Measurements from ENCODE around the gene NR2F1-AS1. TPM values are rescaled to one million over a fixed set of nuclear protein-coding genes. Genes with fewer than 3 reads are reported as not detected.
A peak's percentile ranks its signal among the peaks of the same experiment; 100 is the strongest.

NR2F1-AS1 gene
- total and polyA plus RNA-seq, 4 donors, result 2.0 to 4.0 (median 2.1) TPM

- H3K27me3 ChIP-seq (ENCODE audit: control insufficient read depth in 4 of 4, insufficient read depth in 4 of 4, low read length in 3 of 4), result no peaks in the 10 kb centered on the region
- 70% methylated on average over 4 of the region's 4 CpGs for WGBS
- TF ChIP-seq HNF4G (IDR thresholded peaks at IDR 0.05) (no peak), EGR1 (IDR thresholded peaks at IDR 0.05; ENCODE audit: low read depth in 2 of 2) (no peak), CTCF (IDR thresholded peaks at IDR 0.05; ENCODE audit: low read depth, low read length, missing input control) (no peak)
- H3K27ac ChIP-seq (ENCODE audit: low read depth in 1 of 2, low read length in 2 of 2), result no peak overlapping the region
- H3K9ac ChIP-seq (ENCODE audit: low read depth in 1 of 2, low read length in 2 of 2), result no peak overlapping the region
- H3K9me3 ChIP-seq (ENCODE audit: control insufficient read depth in 4 of 4, low read length in 3 of 4), result no peaks in the 10 kb centered on the region
- no peak overlapping the region for H3K4me3 ChIP-seq (ENCODE audit: low read depth in 1 of 3, low read length in 3 of 3)
- H3K36me3 ChIP-seq (ENCODE audit: control insufficient read depth in 4 of 4, insufficient read depth in 3 of 4, low read depth in 1 of 4, low read length in 3 of 4), result no peaks in the 10 kb centered on the region
- peaks cover 0 to 14% (median 8%) of the 10 kb centered on the region in 4 donors for H3K4me1 ChIP-seq (ENCODE audit: control insufficient read depth in 4 of 4, insufficient read depth in 4 of 4, low read length in 3 of 4)
- no peak for DNase-seq (ENCODE audit: low spot score)
These were observed 41.3 kb upstream of the NR2F1-AS1 start for GRCh38 chr5:93622240-93622885.

DNA sequence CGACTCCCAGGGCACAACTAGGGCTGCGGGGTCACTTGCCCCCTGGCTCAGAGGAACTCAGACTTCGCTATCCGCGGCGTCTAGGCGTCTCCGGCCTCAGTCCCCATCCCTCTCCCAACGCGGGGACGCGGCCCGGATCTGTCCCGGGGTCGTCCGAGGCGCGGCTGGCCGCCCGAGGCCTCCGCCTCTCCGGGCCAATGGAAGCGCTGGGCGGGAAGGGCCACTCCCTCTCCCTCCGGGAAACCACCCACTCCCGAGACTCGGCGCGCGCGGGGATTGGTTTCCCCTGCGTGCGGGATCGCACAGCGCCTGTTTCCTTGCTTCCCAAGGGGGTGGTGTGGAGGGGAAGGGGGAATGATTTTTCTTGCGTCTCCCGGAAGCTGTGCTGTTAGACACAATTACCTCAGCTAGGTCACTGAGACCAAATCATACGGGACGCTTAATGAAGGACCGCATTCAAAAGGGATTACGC lies 40.3 kb upstream of the NR2F1-AS1 start:
- peak; percentile 67 for DNase-seq (ENCODE audit: low spot score)
- Histone ChIP-seq H3K4me3 (ENCODE audit: low read depth in 1 of 3, low read length in 3 of 3) (peak overlapping the region; percentile 8 to 64 (median 61)), H3K4me1 (ENCODE audit: control insufficient read depth in 4 of 4, insufficient read depth in 4 of 4, low read length in 3 of 4) (peaks cover 0 to 14% (median 8%) of the 10 kb centered on the region in 4 donors), H3K36me3 (ENCODE audit: control insufficient read depth in 4 of 4, insufficient read depth in 3 of 4, low read depth in 1 of 4, low read length in 3 of 4) (no peaks in the 10 kb centered on the region), H3K9me3 (ENCODE audit: control insufficient read depth in 4 of 4, low read length in 3 of 4) (no peaks in the 10 kb centered on the region), H3K27ac (ENCODE audit: low read depth in 1 of 2, low read length in 2 of 2) (peak overlapping the region; percentile 41 to 81), H3K27me3 (ENCODE audit: control insufficient read depth in 4 of 4, insufficient read depth in 4 of 4, low read length in 3 of 4) (no peaks in the 10 kb centered on the region), H3K9ac (ENCODE audit: low read depth in 1 of 2, low read length in 2 of 2) (no peak overlapping the region)
- WGBS, result 8% methylated on average over 41 of the region's 41 CpGs
- TF ChIP-seq ATF3 (IDR thresholded peaks at IDR 0.05), result no peak
- TF ChIP-seq NR2F2 (IDR thresholded peaks at IDR 0.05), result peak; percentile 21
- TF ChIP-seq YY1 (IDR thresholded peaks at IDR 0.05), result peak; percentile 25
- TF ChIP-seq SP1 (IDR thresholded peaks at IDR 0.05), result peak; percentile 39
- no peak for TF ChIP-seq TAF1 (conservative IDR thresholded peaks at IDR 0.05)
- TF ChIP-seq, protein P1, sequence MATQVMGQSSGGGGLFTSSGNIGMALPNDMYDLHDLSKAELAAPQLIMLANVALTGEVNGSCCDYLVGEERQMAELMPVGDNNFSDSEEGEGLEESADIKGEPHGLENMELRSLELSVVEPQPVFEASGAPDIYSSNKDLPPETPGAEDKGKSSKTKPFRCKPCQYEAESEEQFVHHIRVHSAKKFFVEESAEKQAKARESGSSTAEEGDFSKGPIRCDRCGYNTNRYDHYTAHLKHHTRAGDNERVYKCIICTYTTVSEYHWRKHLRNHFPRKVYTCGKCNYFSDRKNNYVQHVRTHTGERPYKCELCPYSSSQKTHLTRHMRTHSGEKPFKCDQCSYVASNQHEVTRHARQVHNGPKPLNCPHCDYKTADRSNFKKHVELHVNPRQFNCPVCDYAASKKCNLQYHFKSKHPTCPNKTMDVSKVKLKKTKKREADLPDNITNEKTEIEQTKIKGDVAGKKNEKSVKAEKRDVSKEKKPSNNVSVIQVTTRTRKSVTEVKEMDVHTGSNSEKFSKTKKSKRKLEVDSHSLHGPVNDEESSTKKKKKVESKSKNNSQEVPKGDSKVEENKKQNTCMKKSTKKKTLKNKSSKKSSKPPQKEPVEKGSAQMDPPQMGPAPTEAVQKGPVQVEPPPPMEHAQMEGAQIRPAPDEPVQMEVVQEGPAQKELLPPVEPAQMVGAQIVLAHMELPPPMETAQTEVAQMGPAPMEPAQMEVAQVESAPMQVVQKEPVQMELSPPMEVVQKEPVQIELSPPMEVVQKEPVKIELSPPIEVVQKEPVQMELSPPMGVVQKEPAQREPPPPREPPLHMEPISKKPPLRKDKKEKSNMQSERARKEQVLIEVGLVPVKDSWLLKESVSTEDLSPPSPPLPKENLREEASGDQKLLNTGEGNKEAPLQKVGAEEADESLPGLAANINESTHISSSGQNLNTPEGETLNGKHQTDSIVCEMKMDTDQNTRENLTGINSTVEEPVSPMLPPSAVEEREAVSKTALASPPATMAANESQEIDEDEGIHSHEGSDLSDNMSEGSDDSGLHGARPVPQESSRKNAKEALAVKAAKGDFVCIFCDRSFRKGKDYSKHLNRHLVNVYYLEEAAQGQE (IDR thresholded peaks at IDR 0.05), result peak; percentile 8

GRCh38 chr5:93620487-93621326 lies 39.7 kb upstream of the NR2F1-AS1 start:
- H3K9ac ChIP-seq (ENCODE audit: low read depth in 1 of 2, low read length in 2 of 2), result peak overlapping the region; percentile 54 to 65
- TF ChIP-seq MAX (IDR thresholded peaks at IDR 0.05), result peak; percentile 3
- TF ChIP-seq YY1 (IDR thresholded peaks at IDR 0.05), result no peak
- TF ChIP-seq, protein P1 (IDR thresholded peaks at IDR 0.05), result peak; percentile 57
- no peak for TF ChIP-seq HNF4A (conservative IDR thresholded peaks at IDR 0.05)
- no peak for TF ChIP-seq HNF4G (IDR thresholded peaks at IDR 0.05)
- TF ChIP-seq RAD21 (IDR thresholded peaks at IDR 0.05), result peak; percentile 42 to 56
- no peak for TF ChIP-seq TAF1 (conservative IDR thresholded peaks at IDR 0.05)

More at GRCh38 chr5:93620487-93621326, 39.7 kb upstream of the NR2F1-AS1 start:
- Histone ChIP-seq H3K27me3 (ENCODE audit: control insufficient read depth in 4 of 4, insufficient read depth in 4 of 4, low read length in 3 of 4) (no peaks in the 10 kb centered on the region), H3K9me3 (ENCODE audit: control insufficient read depth in 4 of 4, low read length in 3 of 4) (no peaks in the 10 kb centered on the region), H3K27ac (ENCODE audit: low read depth in 1 of 2, low read length in 2 of 2) (peak overlapping the region; percentile 81 to 84), H3K4me1 (ENCODE audit: control insufficient read depth in 4 of 4, insufficient read depth in 4 of 4, low read length in 3 of 4) (peaks cover 0 to 14% (median 8%) of the 10 kb centered on the region in 4 donors), H3K36me3 (ENCODE audit: control insufficient read depth in 4 of 4, insufficient read depth in 3 of 4, low read depth in 1 of 4, low read length in 3 of 4) (no peaks in the 10 kb centered on the region), H3K4me3 (ENCODE audit: low read depth in 1 of 3, low read length in 3 of 3) (peak overlapping the region; percentile 64 to 74 (median 65))
- 1% methylated on average over 75 of the region's 75 CpGs for WGBS
- DNase-seq (ENCODE audit: low spot score), result peak; percentile 66
